Measurements from ENCODE around the gene WDR26. TPM values are rescaled to one million over a fixed set of nuclear protein-coding genes. Genes with fewer than 3 reads are reported as not detected.
"Not testable (repeated sequence)": the region's sequence is repeated elsewhere in the genome, so short reads cannot be mapped to it uniquely, and the experiment has no call there.

The WDR26 gene
- polyA plus RNA-seq, 1 experiment = 58.7 TPM

DNA sequence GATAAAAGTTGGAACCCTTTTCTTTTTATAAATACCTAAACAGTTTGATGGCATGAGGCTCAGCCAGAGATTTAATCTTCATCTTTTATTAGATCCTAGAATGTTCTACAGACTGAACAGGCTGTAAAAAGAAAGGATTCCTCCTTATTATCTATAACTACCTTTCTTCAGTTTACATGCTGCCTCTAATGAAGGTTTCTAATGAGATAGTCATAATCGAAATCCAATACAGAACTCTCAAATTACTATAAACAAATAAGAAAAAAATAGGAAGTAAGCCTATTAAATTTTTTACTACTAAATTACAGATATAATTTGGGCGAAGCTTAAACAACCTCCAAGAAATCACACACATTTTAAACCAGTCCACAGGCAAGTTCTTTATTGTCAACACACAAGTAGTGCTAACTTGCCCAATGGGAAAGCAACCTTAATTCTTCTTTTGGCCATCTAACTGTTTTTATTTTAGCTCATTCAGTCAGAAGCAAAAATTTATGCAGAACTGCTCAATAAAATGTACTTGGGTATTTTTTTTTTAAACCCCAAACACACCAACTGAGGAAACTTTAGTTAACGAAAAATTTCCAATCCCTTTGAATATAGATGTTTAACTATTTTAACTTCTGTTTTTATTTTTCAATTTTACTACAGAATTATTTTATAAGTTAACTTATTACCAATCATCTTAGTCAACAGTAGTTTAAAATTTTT lies 4.8 kb downstream of the WDR26 start:
- POLR2A ChIA-PET = interaction anchor here (1.2 kb wide), 1 partner anchor 27 kb away, joined by 7 read pairs; no protein-coding TSS in a partner anchor
- CTCF ChIA-PET = interaction anchor here (0.8 to 1.5 kb wide), 3 partner anchors 96 to 493 kb away, joined by 3 to 4 read pairs (median 3); no protein-coding TSS in a partner anchor
- Histone ChIP-seq H3K27ac (ENCODE audit: low read depth, low read length) (no peak overlapping the region), H3K9me3 (ENCODE audit: control insufficient read depth, insufficient read depth, low read length) (no peaks in the 10 kb centered on the region; the same call in 1 of the 2 replicates), H3K4me3 (ENCODE audit: low read depth, low read length) (peak overlapping the region; percentile 14; the same call in 1 of the 2 replicates), H3K27me3 (ENCODE audit: control insufficient read depth, insufficient read depth, low read length) (no peaks in the 10 kb centered on the region)
- no peak for DNase-seq (ENCODE audit: low read depth, low spot score)
- TF ChIP-seq, protein P1, sequence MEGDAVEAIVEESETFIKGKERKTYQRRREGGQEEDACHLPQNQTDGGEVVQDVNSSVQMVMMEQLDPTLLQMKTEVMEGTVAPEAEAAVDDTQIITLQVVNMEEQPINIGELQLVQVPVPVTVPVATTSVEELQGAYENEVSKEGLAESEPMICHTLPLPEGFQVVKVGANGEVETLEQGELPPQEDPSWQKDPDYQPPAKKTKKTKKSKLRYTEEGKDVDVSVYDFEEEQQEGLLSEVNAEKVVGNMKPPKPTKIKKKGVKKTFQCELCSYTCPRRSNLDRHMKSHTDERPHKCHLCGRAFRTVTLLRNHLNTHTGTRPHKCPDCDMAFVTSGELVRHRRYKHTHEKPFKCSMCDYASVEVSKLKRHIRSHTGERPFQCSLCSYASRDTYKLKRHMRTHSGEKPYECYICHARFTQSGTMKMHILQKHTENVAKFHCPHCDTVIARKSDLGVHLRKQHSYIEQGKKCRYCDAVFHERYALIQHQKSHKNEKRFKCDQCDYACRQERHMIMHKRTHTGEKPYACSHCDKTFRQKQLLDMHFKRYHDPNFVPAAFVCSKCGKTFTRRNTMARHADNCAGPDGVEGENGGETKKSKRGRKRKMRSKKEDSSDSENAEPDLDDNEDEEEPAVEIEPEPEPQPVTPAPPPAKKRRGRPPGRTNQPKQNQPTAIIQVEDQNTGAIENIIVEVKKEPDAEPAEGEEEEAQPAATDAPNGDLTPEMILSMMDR (IDR thresholded peaks at IDR 0.05; ENCODE audit: low read depth, low read length) = no peak

DNA sequence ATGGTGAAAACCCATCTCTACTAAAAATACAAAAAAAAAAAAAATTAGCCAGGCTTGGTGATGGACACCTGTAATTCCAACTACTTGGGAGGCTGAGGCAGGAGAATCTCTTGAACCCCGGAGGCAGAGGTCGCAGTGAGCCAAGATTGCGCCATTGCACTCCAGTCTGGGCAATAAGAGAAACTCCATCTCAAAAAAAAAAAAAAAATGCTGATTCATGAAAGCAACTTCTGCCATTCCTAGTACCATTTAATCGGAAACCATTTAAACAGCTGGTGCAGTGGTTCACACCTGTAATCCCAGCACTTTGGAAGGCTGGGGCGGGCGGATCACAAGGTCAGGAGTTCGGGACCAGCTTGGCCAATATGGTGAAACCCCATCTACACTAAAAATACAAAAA lies 5.9 kb downstream of the WDR26 start:
- ChIA-PET POLR2A (interaction anchor here (0.7 kb wide), 1 partner anchor 29 kb away, joined by 4 read pairs; no protein-coding TSS in a partner anchor), CTCF (interaction anchor here (0.6 kb wide), 1 partner anchor 29 kb away, joined by 6 read pairs; no protein-coding TSS in a partner anchor)
- DNase-seq (ENCODE audit: low read depth, low spot score); H3K27me3 ChIP-seq (ENCODE audit: control insufficient read depth, insufficient read depth, low read length); H3K9me3 ChIP-seq (ENCODE audit: control insufficient read depth, insufficient read depth, low read length); H3K4me3 ChIP-seq (ENCODE audit: low read depth, low read length); H3K27ac ChIP-seq (ENCODE audit: low read depth, low read length): not testable (repeated sequence)

DNA sequence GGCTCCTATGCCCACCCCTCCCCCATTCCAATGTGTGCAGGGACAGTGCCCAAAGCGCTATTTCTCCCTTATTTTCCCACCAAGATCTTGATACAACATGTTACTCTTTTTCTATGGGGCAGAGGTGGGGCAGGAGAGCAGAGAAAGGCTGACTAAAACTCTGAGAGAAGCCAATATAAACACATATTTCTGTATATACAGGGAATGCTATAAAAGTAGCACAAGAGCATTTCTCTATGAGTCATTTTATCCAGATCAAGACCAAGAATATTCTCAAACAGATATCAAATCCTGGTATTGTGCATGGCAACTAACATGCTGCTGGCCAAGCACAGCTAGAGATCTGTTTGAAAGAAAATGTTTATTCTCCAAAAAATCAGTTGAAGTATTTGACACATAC lies 7.3 kb downstream of the WDR26 start:
- no peak overlapping the region for H3K27ac ChIP-seq (ENCODE audit: low read depth, low read length)
- H3K27me3 ChIP-seq (ENCODE audit: control insufficient read depth, insufficient read depth, low read length) = no peaks in the 10 kb centered on the region
- POLR2A ChIA-PET = interaction anchor here (0.6 kb wide), 1 partner anchor 62 kb away, joined by 4 read pairs; no protein-coding TSS in a partner anchor
- no peak overlapping the region for H3K4me3 ChIP-seq (ENCODE audit: low read depth, low read length)
- CTCF ChIA-PET = interaction anchor here (0.8 to 1.4 kb wide), 3 partner anchors 30 to 1346 kb away, joined by 3 read pairs; no protein-coding TSS in a partner anchor
- TF ChIP-seq, protein P1 (IDR thresholded peaks at IDR 0.05; ENCODE audit: low read depth, low read length) = 0 out of 2 replicates have a peak, but pooled peaks have one; percentile 6
- no peaks in the 10 kb centered on the region for H3K9me3 ChIP-seq (ENCODE audit: control insufficient read depth, insufficient read depth, low read length)
- DNase-seq (ENCODE audit: low read depth, low spot score) = no peak

DNA sequence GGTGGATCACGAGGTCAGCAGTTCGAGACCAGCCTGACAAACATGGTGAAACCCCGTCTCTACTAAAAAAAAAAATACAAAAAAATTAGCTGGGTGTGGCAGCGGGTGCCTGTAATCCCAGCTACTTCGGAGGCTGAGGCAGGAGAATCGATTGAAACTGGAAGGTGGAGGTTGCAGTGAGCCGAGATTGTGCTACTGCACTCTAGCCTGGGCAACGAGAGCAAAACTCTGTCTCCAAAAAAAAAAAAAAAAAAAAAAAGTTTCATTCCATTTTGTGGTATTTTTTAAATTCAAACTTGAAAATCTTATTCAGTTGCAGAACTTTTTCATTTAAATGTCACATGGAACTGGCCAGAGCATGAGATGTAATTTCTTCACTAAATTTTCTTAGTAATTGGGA lies 7.7 kb downstream of the WDR26 start:
- H3K9me3 ChIP-seq (ENCODE audit: control insufficient read depth, insufficient read depth, low read length); H3K27ac ChIP-seq (ENCODE audit: low read depth, low read length); H3K27me3 ChIP-seq (ENCODE audit: control insufficient read depth, insufficient read depth, low read length); DNase-seq (ENCODE audit: low read depth, low spot score); H3K4me3 ChIP-seq (ENCODE audit: low read depth, low read length): not testable (repeated sequence)
- ChIA-PET CTCF (interaction anchor here (0.8 to 1.4 kb wide), 4 partner anchors 14 to 87 kb away, joined by 3 to 5 read pairs (median 3); no protein-coding TSS in a partner anchor), POLR2A (interaction anchor here (0.6 kb wide), 1 partner anchor 62 kb away, joined by 4 read pairs; no protein-coding TSS in a partner anchor)

DNA sequence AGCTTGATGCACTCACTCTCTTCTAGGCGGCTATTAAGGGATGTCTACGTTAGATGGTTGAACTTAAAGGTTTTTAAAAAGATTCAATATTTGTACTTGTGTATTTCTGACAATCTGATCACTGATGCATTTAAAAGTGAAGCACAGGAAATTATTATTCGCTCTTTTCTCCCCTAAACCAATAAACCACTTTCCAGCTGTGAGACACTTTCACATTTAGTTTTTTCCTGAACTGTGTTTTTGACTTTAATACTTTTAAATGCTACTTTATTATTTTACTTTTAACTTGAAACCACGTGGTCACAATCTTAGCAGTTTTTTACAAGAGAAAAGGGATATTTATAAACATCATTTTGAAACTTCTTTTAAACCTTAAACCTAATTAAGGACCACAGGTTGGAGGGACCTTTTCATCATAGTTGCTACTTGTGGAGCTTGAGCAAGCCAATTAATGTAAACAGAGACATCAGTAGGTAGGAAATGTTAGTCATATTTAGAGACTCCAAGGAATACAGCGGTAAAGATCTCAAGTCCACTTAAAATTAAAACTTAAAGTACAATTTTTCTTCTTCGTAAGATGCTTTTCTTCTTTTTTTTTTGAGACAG lies 9.2 kb downstream of the WDR26 start:
- Histone ChIP-seq H3K4me3 (ENCODE audit: low read depth, low read length) (no peak overlapping the region), H3K9me3 (ENCODE audit: control insufficient read depth, insufficient read depth, low read length) (no peaks in the 10 kb centered on the region), H3K27me3 (ENCODE audit: control insufficient read depth, insufficient read depth, low read length) (no peaks in the 10 kb centered on the region), H3K27ac (ENCODE audit: low read depth, low read length) (no peak overlapping the region)
- CTCF ChIA-PET = interaction anchor here (0.6 to 1.5 kb wide), 4 partner anchors 13 to 470 kb away, joined by 3 to 10 read pairs (median 4); no protein-coding TSS in a partner anchor
- POLR2A ChIA-PET = interaction anchor here (0.6 kb wide), 1 partner anchor 10 kb away, joined by 5 read pairs; no protein-coding TSS in a partner anchor
- DNase-seq (ENCODE audit: low read depth, low spot score) = no peak
- TF ChIP-seq, protein P1 (IDR thresholded peaks at IDR 0.05; ENCODE audit: low read depth, low read length) = no peak
